Measurements from ENCODE around the gene NEDD4.

The NEDD4 gene

GRCh38 chr15:55965091-55965490 is 28.3 kb downstream of the NEDD4 start:
- no peaks in the 10 kb centered on the region for H3K4me1 ChIP-seq (ENCODE audit: control insufficient read depth, insufficient read depth, low read length)
- H3K9me3 ChIP-seq (ENCODE audit: control insufficient read depth, insufficient read depth, low read depth, low read length): no peaks in the 10 kb centered on the region
- TF ChIP-seq ZNF433 (tag by site-specific recombination; IDR thresholded peaks at IDR 0.05; ENCODE audit: low read depth) (no peak), SP2 (tag by site-specific recombination; IDR thresholded peaks at IDR 0.05) (no peak), REPIN1 (tag by site-specific recombination; IDR thresholded peaks at IDR 0.05; ENCODE audit: low read depth) (no peak), ZNF366 (tag by site-specific recombination; conservative IDR thresholded peaks at IDR 0.05) (no peak), ZNF266 (tag by site-specific recombination; IDR thresholded peaks at IDR 0.05; ENCODE audit: low read depth) (no peak), HIC1 (tag by site-specific recombination; IDR thresholded peaks at IDR 0.05) (no peak), ZBTB21 (tag by site-specific recombination; IDR thresholded peaks at IDR 0.05) (no peak), PBX3 (CRISPR knock-in tag; IDR thresholded peaks at IDR 0.05) (no peak), ZNF571 (tag by site-specific recombination; IDR thresholded peaks at IDR 0.05) (no peak), BCL6B (tag by site-specific recombination; IDR thresholded peaks at IDR 0.05) (no peak), ZNF785 (tag by site-specific recombination; IDR thresholded peaks at IDR 0.05) (no peak), SALL2 (tag by site-specific recombination; IDR thresholded peaks at IDR 0.05; ENCODE audit: borderline replicate concordance) (no peak), ZNF558 (tag by site-specific recombination; IDR thresholded peaks at IDR 0.05) (no peak), ZNF830 (tag by site-specific recombination; IDR thresholded peaks at IDR 0.05; ENCODE audit: low read depth) (no peak), ZBTB44 (tag by site-specific recombination; IDR thresholded peaks at IDR 0.05) (no peak)
- POLR2A ChIA-PET: no interaction called here
- no peak overlapping the region for H3K27ac ChIP-seq (ENCODE audit: extremely low read depth, low read depth, low read length)
- no peaks in the 10 kb centered on the region; a peak in 1 of 3 replicates for H3K36me3 ChIP-seq (ENCODE audit: control insufficient read depth in 2 of 2, insufficient read depth in 1 of 2, low read length in 2 of 2)
- CTCF ChIA-PET: no interaction called here
- no peak overlapping the region for H3K4me3 ChIP-seq (ENCODE audit: low read depth, low read length)

- no peaks in the 10 kb centered on the region; a peak in 1 of 3 replicates for H3K36me3 ChIP-seq (ENCODE audit: control insufficient read depth in 2 of 2, insufficient read depth in 1 of 2, low read length in 2 of 2)
- H3K9me3 ChIP-seq (ENCODE audit: control insufficient read depth, insufficient read depth, low read depth, low read length): no peaks in the 10 kb centered on the region
- H3K4me3 ChIP-seq (ENCODE audit: low read depth, low read length): no peak overlapping the region
- POLR2A ChIA-PET: no interaction called here
- CTCF ChIA-PET: no interaction called here
- no peak overlapping the region for H3K27ac ChIP-seq (ENCODE audit: extremely low read depth, low read depth, low read length)
- TF ChIP-seq ZNF155 (tag by site-specific recombination; IDR thresholded peaks at IDR 0.05) (no peak), ZNF2 (tag by site-specific recombination; IDR thresholded peaks at IDR 0.05) (no peak), ZNF549 (tag by site-specific recombination; IDR thresholded peaks at IDR 0.05) (no peak), ZNF335 (tag by site-specific recombination; conservative IDR thresholded peaks at IDR 0.05) (no peak), ZNF266 (tag by site-specific recombination; IDR thresholded peaks at IDR 0.05; ENCODE audit: low read depth) (peak; percentile 55; the same call in 1 of the 2 replicates)
- H3K4me1 ChIP-seq (ENCODE audit: control insufficient read depth, insufficient read depth, low read length): no peaks in the 10 kb centered on the region
Observed at GRCh38 chr15:55960946-55961345, 32.5 kb downstream of the NEDD4 start.
